Measurements from ENCODE around the gene TMEM266.

GRCh38 chr15:76070192-76070591 lies 10.4 kb downstream of the TMEM266 start:
- no peak for TF ChIP-seq CTCF (IDR thresholded peaks at IDR 0.05)
- no peak for TF ChIP-seq POLR2A (IDR thresholded peaks at IDR 0.05)
- no peak for TF ChIP-seq POLR2AphosphoS5 (IDR thresholded peaks at IDR 0.05)
- no peak for TF ChIP-seq EP300 (IDR thresholded peaks at IDR 0.05)

All from stomach (tissue), 4 donors.